Hematopoietic multipotent progenitor cell treated with erythropoietin and hydrocortisone succinate and interleukin-3 and kit ligand, for 15 days (in vitro differentiated cells): Measurements from ENCODE around the gene RNF213.

Experiments
- DNase-seq: peaks from one replicate; pipeline ENCODE4 v3.0.0-alpha.2; 2015; ENCODE audit warnings: low spot score

RNF213 gene

GRCh38 chr17:80433916-80434666 lies 173.4 kb downstream of the RNF213 start:
- DNase-seq, result no peak

GRCh38 chr17:80437532-80437931 lies 176.9 kb downstream of the RNF213 start:
- DNase-seq, result no peak

GRCh38 chr17:80438806-80439205 lies 178.2 kb downstream of the RNF213 start:
- no peak for DNase-seq

- DNase-seq, result no peak
These were observed 178.8 kb downstream of the RNF213 start for GRCh38 chr17:80439499-80439898.

- peak; percentile 28 for DNase-seq
These were observed 180.5 kb downstream of the RNF213 start for GRCh38 chr17:80441133-80441578.

GRCh38 chr17:80441598-80442322 lies 181.1 kb downstream of the RNF213 start:
- DNase-seq, result no peak

- DNase-seq, result no peak
These were observed 181.6 kb downstream of the RNF213 start for GRCh38 chr17:80442323-80442659.

- DNase-seq, result no peak
These were observed 182.1 kb downstream of the RNF213 start for GRCh38 chr17:80442764-80443163.

- DNase-seq, result no peak
These were observed 182.8 kb downstream of the RNF213 start for GRCh38 chr17:80443498-80443897.

- no peak for DNase-seq
These were observed 183.4 kb downstream of the RNF213 start for GRCh38 chr17:80443916-80444643.

GRCh38 chr17:80444644-80444979 lies 184.0 kb downstream of the RNF213 start:
- no peak for DNase-seq

GRCh38 chr17:80445007-80445725 lies 184.5 kb downstream of the RNF213 start:
- DNase-seq, result no peak

GRCh38 chr17:80445726-80446110 lies 185.1 kb downstream of the RNF213 start:
- DNase-seq, result no peak

GRCh38 chr17:80446645-80447405 lies 186.2 kb downstream of the RNF213 start:
- DNase-seq, result no peak

- no peak for DNase-seq
These were observed 187.1 kb downstream of the RNF213 start for GRCh38 chr17:80447790-80448189.
